Uterus (tissue), 2 donors: Measurements from ENCODE around the gene MBLAC1.

Experiments used
- POLR2A ChIP-seq, 2 donors: fragments of 450-650 bp; IDR thresholded peaks; one replicate each; pipeline ENCODE4 v1.6.1; 2016; ENCODE audit warnings: antibody characterized with exemption in 2 of 2, mild to moderate bottlenecking in 1 of 2, moderate library complexity in 1 of 2
- TF ChIP-seq, protein P1 (sequence below), 4 experiments: fragments of 200-600 bp in 2 of 4; fragments of 450-650 bp in 2 of 4; sonication (generic) in 2 of 4; IDR thresholded peaks; one replicate each; pipeline ENCODE4 v1.5.1; 2016 to 2019; ENCODE audit warnings: antibody characterized with exemption in 4 of 4, mild to moderate bottlenecking in 2 of 4, moderate library complexity in 1 of 4

DNA sequence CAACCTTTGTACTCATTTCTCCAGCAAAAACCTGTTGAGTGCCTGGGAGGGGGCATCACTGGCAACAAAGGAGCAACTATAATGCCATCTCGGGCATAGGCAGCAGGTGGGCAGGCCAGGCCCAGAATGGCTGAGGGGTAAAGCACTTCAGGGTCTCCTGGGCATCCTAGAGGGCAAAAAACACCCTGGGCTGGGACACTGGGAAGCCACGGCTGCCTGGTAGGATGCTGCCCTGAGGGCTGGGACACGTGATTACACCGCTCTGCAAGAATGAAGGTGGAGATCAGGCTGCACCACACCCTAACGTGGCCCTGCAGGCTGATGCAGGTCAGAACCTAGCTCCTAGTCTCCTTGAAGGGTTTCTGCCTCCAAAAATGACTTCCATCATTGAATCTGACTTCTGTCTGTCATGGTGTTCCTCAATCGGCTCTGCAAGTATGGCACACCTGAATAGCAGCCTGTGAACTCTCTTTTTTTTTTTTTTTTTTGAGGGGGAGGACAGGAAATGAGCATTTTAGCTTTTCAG lies 36.3 kb downstream of the MBLAC1 start:
- TF ChIP-seq POLR2A (IDR thresholded peaks at IDR 0.05) = no peak
- TF ChIP-seq, protein P1, sequence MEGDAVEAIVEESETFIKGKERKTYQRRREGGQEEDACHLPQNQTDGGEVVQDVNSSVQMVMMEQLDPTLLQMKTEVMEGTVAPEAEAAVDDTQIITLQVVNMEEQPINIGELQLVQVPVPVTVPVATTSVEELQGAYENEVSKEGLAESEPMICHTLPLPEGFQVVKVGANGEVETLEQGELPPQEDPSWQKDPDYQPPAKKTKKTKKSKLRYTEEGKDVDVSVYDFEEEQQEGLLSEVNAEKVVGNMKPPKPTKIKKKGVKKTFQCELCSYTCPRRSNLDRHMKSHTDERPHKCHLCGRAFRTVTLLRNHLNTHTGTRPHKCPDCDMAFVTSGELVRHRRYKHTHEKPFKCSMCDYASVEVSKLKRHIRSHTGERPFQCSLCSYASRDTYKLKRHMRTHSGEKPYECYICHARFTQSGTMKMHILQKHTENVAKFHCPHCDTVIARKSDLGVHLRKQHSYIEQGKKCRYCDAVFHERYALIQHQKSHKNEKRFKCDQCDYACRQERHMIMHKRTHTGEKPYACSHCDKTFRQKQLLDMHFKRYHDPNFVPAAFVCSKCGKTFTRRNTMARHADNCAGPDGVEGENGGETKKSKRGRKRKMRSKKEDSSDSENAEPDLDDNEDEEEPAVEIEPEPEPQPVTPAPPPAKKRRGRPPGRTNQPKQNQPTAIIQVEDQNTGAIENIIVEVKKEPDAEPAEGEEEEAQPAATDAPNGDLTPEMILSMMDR (IDR thresholded peaks at IDR 0.05) = no peak
